Brain microvascular endothelial cell (primary cell): ENCODE results near the gene ABCC1.
"Not testable (repeated sequence)": the region's sequence is repeated elsewhere in the genome, so short reads cannot be mapped to it uniquely, and the experiment has no call there.

Source experiments
- DNase-seq: peaks from one replicate; pipeline ENCODE4 v3.0.0-alpha.2; 2020
- H3K27ac ChIP-seq: fragments of 250-450 bp; sonication (Bioruptor Pico); 2 replicates; pipeline ENCODE4 v1.5.1; 2020; ENCODE audit warnings: mild to moderate bottlenecking, moderate library complexity
- H3K27me3 ChIP-seq: fragments of 250-450 bp; sonication (Bioruptor Pico); replicated peaks from 2 replicates; pipeline ENCODE4 v1.5.1; 2020; ENCODE audit warnings: mild to moderate bottlenecking
- H3K36me3 ChIP-seq: fragments of 250-450 bp; sonication (Bioruptor Pico); replicated peaks from 2 replicates; pipeline ENCODE4 v1.5.1; 2020; ENCODE audit warnings: mild to moderate bottlenecking
- H3K4me3 ChIP-seq: 2 replicates; pipeline ENCODE4 v1.5.1; 2011; ENCODE audit warnings: low read depth, mild to moderate bottlenecking, control low read depth, low read length, moderate library complexity
- CTCF ChIP-seq: IDR thresholded peaks from 2 replicates; pipeline ENCODE4 v1.5.1; 2011; ENCODE audit warnings: low read depth, mild to moderate bottlenecking, moderate library complexity, low read length, control low read depth, inconsistent platforms; ENCODE audit errors: missing control alignments
- in situ Hi-C: cut with HindIII; loops from 2 replicates; pipeline ENCODE4 v1.10.0; 2017; ENCODE audit warnings: low sequenced_read_pairs, low pct_ligation_motif_present

The ABCC1 gene

GRCh38 chr16:16157166-16157565 lies 207.8 kb downstream of the ABCC1 start:
- H3K27me3 ChIP-seq = no peaks in the 10 kb centered on the region
- no peak for TF ChIP-seq CTCF
- in situ Hi-C loops = no loop called here
- no peak overlapping the region for H3K27ac ChIP-seq
- no peak for DNase-seq
- no peaks in the 10 kb centered on the region for H3K36me3 ChIP-seq
- no peak overlapping the region for H3K4me3 ChIP-seq

DNA sequence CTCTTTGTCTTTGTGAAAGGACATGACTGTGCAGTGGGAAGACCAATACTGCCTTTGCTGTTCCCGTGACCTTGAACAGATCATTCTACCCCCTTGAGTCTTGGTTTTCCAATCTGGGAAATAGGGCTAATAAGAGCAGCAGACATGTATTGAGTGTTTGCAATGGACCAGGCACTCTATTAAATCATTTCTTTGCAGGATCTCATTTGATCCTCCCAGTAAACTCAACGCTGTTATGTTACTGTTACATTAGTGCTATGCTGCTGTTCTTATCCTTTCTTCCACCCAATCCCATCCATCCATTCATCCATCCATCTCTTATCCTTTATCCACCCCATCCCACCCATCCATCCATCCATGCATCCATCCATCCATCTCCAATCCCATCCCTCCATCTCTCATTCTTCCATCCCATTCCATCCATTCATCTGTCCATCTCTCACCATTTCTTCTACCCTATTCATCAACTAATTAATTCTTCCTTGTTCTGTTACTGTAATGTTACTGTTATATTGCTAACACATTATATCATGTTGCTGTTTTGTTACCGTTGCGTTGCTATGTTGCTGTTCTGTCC lies 208.8 kb downstream of the ABCC1 start:
- H3K36me3 ChIP-seq = no peaks in the 10 kb centered on the region
- H3K27me3 ChIP-seq = no peaks in the 10 kb centered on the region
- TF ChIP-seq CTCF = no peak
- no peak overlapping the region for H3K27ac ChIP-seq
- DNase-seq = no peak
- in situ Hi-C loops = no loop called here
- no peak overlapping the region for H3K4me3 ChIP-seq

DNA sequence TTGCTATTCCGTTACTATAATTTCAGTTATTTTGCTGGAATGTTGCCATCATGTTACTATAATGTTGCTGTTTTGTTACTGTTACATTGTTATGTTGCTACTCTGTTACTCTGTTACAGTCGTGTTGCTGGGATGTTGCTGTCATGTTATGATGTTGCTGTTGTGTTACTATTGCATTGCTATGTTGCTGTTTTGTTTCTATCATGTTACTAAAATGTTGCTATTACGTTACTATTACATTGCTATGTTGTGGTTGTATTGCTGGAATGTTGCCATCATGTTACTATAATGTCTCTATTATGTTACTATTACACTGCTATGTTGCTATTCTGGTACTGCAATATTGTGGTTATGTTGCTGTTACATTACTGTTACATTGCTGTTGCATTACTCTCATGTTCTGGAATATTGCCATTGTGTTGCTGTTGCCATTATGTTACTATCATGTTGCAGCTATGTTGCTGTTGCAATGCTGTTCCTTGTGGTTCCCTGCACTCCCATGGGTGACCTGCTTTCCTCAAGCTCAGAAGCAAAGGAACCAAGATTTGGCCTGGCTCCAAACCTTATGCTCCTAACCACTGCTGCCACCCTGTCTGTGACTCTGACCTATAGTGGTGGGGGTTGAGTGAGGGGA lies 209.4 kb downstream of the ABCC1 start:
- no peak for TF ChIP-seq CTCF
- Histone ChIP-seq H3K4me3 (no peak overlapping the region), H3K36me3 (no peaks in the 10 kb centered on the region), H3K27me3 (no peaks in the 10 kb centered on the region), H3K27ac (no peak overlapping the region)
- in situ Hi-C loops = no loop called here
- no peak for DNase-seq

DNA sequence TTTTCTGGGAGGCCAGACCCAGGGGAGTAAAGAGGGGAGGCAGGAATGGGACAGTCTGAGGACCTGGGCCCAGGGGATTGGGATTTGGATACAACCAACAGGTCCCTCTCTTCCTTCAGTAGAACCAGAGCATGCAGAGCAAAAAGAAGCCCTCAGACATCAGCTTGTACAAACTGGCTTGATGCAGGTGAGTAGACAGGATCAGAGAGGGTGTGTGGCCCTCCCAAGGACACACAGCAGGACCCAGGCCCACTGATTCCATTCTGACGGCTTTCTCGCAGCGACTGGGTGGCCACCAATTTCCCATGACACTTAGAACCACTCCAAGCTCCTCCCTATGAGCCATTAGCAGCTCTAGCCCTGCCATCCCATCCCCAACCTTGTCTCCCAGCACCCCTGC lies 210.2 kb downstream of the ABCC1 start:
- H3K27ac ChIP-seq = no peak overlapping the region
- no peak overlapping the region for H3K4me3 ChIP-seq
- TF ChIP-seq CTCF = no peak
- H3K36me3 ChIP-seq = no peaks in the 10 kb centered on the region
- DNase-seq = no peak
- H3K27me3 ChIP-seq = no peaks in the 10 kb centered on the region
- in situ Hi-C loops = no loop called here

- in situ Hi-C loops = no loop called here
- no peak overlapping the region for H3K4me3 ChIP-seq
- DNase-seq = no peak
- H3K36me3 ChIP-seq = no peaks in the 10 kb centered on the region
- no peaks in the 10 kb centered on the region for H3K27me3 ChIP-seq
- TF ChIP-seq CTCF = no peak
- H3K27ac ChIP-seq = no peak overlapping the region
Measured at GRCh38 chr16:16161319-16161718, 211.9 kb downstream of the ABCC1 start.

DNA sequence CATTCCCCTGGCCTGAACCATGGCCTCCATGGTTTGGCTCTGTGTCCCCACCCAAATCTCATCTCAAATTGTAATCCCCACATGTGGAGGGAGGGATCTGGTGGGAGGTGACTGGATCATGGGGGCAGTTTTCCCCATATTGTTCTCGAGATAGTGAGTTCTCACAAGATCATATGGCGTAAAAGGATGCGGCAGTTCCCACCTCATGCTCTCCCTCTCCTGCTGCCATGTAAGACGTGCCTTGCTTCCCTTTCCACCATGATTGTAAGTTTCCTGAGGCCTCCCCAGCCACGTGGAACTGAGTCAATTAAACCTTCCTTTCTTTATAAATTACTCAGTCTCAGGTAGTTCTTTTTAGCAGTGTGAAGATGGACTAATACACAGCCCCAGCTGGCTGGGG lies 212.4 kb downstream of the ABCC1 start:
- DNase-seq, H3K27ac ChIP-seq, H3K27me3 ChIP-seq, in situ Hi-C loops, H3K36me3 ChIP-seq, H3K4me3 ChIP-seq: not testable (repeated sequence)
